Left lung (tissue), 10 donors: ENCODE results near the gene STUB1. TPM values are rescaled to one million over a fixed set of nuclear protein-coding genes. Genes with fewer than 3 reads are reported as not detected.
A peak's percentile ranks its signal among the peaks of the same experiment; 100 is the strongest.

ENCODE experiments used
- ATAC-seq: fragments of 200-7000 bp; cut with Tn5 transposase; one replicate; pipeline ENCODE4 v1.9.1; 2020; ENCODE audit warnings: moderate library complexity
- DNase-seq, 4 donors: peaks; one replicate each; pipeline ENCODE4 v3.0.0-alpha.2; 2013 to 2020
- H3K27ac ChIP-seq, 2 donors: fragments of 200-600 bp; sonication (generic) in 1 of 2; one replicate each; pipeline versions ENCODE4 v1.5.0 to v1.8.0; 2020 to 2021
- H3K27me3 ChIP-seq, 2 donors: fragments of 200-600 bp; sonication (generic) in 1 of 2; one replicate each; pipeline versions ENCODE4 v1.5.0 to v1.8.0; 2020 to 2021
- H3K36me3 ChIP-seq, 2 donors: fragments of 200-600 bp; sonication (generic) in 1 of 2; one replicate each; pipeline versions ENCODE4 v1.5.0 to v1.8.0; 2020 to 2021
- H3K4me1 ChIP-seq, 2 donors: fragments of 200-600 bp; one replicate each; pipeline ENCODE4 v1.8.0; 2021
- H3K4me3 ChIP-seq, 2 donors: fragments of 200-600 bp; sonication (generic) in 1 of 2; one replicate each; pipeline versions ENCODE4 v1.5.0 to v1.8.0; 2020 to 2021; ENCODE audit warnings: mild to moderate bottlenecking in 1 of 2
- H3K9me3 ChIP-seq, 2 donors: fragments of 200-600 bp; sonication (generic) in 1 of 2; one replicate each; pipeline versions ENCODE4 v1.5.0 to v1.8.0; 2020 to 2021
- intact Hi-C, 2 donors: fragments of 100-400 bp; cut with DNase I; formaldehyde crosslinking; loops; one replicate each; pipeline versions ENCODE4 v1.11.2 to v1.14.2; 2022
- polyA plus RNA-seq, 6 donors: library from polyadenylated mRNA; unstranded; fragments of 120-200 nt; gene quantifications; one replicate each; pipeline ENCODE4 v1.2.1, GENCODE V29; 2013; ENCODE audit not compliant: insufficient read length in 6 of 6
- total RNA-seq, 2 donors: library from RNA; stranded (reverse); fragmentation: NEBNext Ultra II Directional; extraction: Animal tissue kit (Norgen Biotek cat#: 25700); gene quantifications; one replicate each; pipeline ENCODE4 v1.2.1, GENCODE V29; 2021
- TF ChIP-seq, protein P1 (sequence below), 2 donors: fragments of 200-600 bp; sonication (generic) in 1 of 2; IDR thresholded peaks; one replicate each; pipeline versions ENCODE4 v1.5.0 to v1.8.0; 2021; ENCODE audit warnings: antibody characterized with exemption in 2 of 2
- donor health status: DM: no; HTN: yes; CAD: no.
- donor health status: DM: no; HTN: no; CAD: no.

Gene STUB1
- total and polyA plus RNA-seq, 8 donors = 92.9 to 143 (median 108) TPM

DNA sequence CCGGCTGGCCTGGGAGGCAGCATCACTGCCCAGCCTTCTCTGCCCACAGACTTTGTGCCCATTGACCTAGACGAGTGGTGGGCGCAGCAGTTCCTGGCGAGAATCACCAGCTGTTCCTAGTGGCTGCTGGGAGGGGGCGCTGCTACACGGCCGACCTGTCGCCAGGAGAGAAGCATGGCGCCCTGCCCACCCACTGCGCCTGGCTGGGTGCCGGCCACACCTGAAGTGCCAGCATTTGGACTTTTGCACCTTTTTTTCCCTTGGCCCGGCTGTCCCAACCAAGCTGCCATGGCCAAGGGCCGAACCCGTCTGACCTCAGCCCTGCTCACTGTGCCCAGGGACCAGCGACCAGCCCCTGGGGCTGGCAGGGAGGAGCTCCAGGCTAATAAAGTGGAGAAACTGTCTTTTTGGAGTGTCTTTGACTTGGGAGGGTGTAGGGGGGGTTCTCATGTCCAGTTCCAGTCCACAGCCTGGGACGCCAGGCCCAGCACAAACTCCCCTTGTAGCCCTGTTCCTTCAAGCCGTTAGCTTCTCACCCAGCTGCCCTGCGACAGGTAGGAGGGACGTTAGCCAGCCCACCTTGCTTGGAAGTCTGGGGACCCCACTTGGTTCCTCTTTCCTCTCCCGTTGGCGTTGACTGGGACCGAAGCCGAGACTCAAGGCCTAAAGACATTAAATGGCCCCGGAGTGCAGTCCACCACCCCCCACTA lies 32.0 kb upstream of the STUB1 start:
- H3K27me3 ChIP-seq = no peaks in the 10 kb centered on the region
- H3K4me1 ChIP-seq = peaks cover 22 to 62% of the 10 kb centered on the region in 2 donors
- intact Hi-C loops = no loop called here
- H3K27ac ChIP-seq = peak overlapping the region; percentile 83 to 88
- ATAC-seq (peak; percentile 44), DNase-seq (no peak)
- peak overlapping the region; percentile 79 to 90 for H3K4me3 ChIP-seq
- peaks cover 0 to 30% of the 10 kb centered on the region in 2 donors for H3K36me3 ChIP-seq
- no peaks in the 10 kb centered on the region for H3K9me3 ChIP-seq
- TF ChIP-seq, protein P1, sequence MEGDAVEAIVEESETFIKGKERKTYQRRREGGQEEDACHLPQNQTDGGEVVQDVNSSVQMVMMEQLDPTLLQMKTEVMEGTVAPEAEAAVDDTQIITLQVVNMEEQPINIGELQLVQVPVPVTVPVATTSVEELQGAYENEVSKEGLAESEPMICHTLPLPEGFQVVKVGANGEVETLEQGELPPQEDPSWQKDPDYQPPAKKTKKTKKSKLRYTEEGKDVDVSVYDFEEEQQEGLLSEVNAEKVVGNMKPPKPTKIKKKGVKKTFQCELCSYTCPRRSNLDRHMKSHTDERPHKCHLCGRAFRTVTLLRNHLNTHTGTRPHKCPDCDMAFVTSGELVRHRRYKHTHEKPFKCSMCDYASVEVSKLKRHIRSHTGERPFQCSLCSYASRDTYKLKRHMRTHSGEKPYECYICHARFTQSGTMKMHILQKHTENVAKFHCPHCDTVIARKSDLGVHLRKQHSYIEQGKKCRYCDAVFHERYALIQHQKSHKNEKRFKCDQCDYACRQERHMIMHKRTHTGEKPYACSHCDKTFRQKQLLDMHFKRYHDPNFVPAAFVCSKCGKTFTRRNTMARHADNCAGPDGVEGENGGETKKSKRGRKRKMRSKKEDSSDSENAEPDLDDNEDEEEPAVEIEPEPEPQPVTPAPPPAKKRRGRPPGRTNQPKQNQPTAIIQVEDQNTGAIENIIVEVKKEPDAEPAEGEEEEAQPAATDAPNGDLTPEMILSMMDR (IDR thresholded peaks at IDR 0.05) = peak; percentile 13 to 40

DNA sequence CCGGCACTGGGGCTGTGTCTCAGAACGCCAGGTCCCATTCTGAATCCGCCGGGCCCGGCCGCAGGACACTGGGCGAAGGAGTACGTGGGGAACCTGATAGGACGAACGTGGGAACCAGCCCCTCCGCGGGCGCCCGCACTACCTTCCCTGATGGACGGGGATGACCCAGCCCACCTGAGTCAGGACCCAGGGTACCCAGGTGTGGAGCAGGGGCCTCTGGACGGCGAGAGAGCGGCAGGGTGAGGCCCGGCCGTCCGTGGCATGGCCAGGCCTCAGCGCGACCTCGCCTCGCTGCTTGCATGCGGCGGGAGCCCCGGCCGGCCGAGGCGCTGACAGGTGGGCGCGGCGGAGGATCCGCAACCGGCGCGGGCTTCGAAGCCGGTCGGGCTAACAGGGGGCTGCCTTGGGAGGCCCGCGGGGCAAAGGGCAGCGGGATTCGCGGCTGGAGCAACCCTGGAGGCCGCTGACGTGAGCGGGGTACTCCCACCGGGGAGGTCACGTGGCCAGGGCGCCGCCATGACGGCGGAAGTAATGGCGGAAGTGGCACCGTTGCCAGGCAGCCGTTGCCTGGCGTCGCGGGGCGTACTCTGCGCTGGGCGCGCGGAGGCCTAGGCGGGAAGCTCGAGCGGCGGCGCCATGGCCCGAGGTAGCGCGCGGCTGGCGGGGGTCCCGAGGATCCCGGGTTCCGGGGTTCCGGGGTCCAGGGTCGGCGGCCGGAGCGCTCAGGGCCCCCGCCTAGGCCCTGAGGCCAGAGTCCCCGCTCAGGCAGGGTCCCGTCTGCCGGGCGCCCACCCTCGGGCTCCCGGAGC lies 31.2 kb upstream of the STUB1 start, which contains the start of gene WDR90:
TSS of gene WDR90 (plus strand) at position 585 of the 809 bp plus-strand sequence. CDS start at position 637, 52 bp downstream.
- peak; percentile 92 for ATAC-seq
- H3K4me3 ChIP-seq = peak within 1 kb of the TSS; percentile 79 to 90
- DNase-seq = peak; percentile 86 to 98 (median 95)

DNA sequence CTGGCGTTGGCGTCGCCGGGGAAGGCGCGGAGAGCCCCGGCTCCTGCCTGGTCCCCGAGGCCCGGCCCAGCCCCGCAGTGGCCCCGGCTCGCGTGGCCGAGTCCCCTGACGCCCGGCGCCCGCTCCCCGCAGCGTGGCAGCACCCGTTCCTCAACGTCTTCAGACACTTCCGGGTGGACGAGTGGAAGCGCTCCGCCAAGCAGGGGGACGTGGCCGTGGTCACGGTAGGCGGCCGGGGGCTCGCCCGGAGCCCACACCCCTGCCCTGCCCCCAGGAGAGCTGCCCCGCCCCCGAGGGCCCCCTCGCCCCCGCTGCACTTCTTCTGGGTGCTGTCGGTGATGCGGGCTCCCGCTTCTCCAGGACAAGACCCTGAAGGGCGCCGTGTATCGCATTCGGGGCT lies 30.6 kb upstream of the STUB1 start:
- peak overlapping the region; percentile 79 to 90 for H3K4me3 ChIP-seq
- H3K9me3 ChIP-seq = no peaks in the 10 kb centered on the region
- TF ChIP-seq, protein P1 (IDR thresholded peaks at IDR 0.05) = no peak
- no peaks in the 10 kb centered on the region for H3K27me3 ChIP-seq
- ATAC-seq = no peak
- intact Hi-C loops = no loop called here
- H3K4me1 ChIP-seq = peaks cover 19 to 53% of the 10 kb centered on the region in 2 donors
- peaks cover 0 to 34% of the 10 kb centered on the region in 2 donors for H3K36me3 ChIP-seq
- peak overlapping the region in 1 of 2 donors; percentile 88 for H3K27ac ChIP-seq
- no peak for DNase-seq

More for the DNA sequence above, 31.2 kb upstream of the STUB1 start, which contains the start of gene WDR90:
- intact Hi-C loops = no loop called here
- Histone ChIP-seq H3K27ac (peak within 1 kb of the TSS; percentile 83 to 88), H3K27me3 (no peaks in the 10 kb centered on the region), H3K9me3 (no peaks in the 10 kb centered on the region), H3K36me3 (peaks cover 0 to 35% of the 10 kb centered on the region in 2 donors), H3K4me1 (peaks cover 19 to 54% of the 10 kb centered on the region in 2 donors)
- TF ChIP-seq, protein P1 (IDR thresholded peaks at IDR 0.05) = no peak

DNA sequence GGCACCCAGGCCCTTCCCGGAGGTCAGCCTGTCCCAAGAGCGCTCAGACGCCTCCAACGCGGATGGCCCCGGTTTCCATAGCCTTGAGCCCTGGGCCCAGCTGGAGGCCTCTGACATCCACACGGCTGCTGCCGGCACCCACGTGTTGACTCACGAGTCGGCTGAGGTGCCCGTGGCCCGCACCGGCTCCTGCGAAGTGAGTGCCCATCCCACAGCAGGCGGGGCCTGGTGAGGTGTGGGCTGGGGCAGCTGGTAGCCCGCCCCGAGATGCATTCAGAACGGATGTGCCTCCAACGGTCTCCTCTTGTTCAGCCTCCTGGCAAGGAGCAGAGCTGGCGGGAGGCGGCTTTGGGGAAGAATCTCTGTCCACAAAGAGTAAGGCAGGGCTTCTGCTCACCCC lies 28.4 kb upstream of the STUB1 start:
- Histone ChIP-seq H3K4me3 (no peak overlapping the region), H3K36me3 (peaks cover 0 to 46% of the 10 kb centered on the region in 2 donors), H3K9me3 (no peaks in the 10 kb centered on the region), H3K27ac (no peak overlapping the region), H3K27me3 (no peaks in the 10 kb centered on the region), H3K4me1 (peaks cover 19 to 36% of the 10 kb centered on the region in 2 donors)
- ATAC-seq (no peak), DNase-seq (no peak)
- intact Hi-C loops = no loop called here
- TF ChIP-seq, protein P1 (IDR thresholded peaks at IDR 0.05) = no peak
